ENCODE data around the gene DNMT3A. TPM values are rescaled to one million over a fixed set of nuclear protein-coding genes. Genes with fewer than 3 reads are reported as not detected.

Gene DNMT3A
- total and polyA plus RNA-seq, 2 experiments from 2014 or later: 2.5 to 18.4 TPM

DNA sequence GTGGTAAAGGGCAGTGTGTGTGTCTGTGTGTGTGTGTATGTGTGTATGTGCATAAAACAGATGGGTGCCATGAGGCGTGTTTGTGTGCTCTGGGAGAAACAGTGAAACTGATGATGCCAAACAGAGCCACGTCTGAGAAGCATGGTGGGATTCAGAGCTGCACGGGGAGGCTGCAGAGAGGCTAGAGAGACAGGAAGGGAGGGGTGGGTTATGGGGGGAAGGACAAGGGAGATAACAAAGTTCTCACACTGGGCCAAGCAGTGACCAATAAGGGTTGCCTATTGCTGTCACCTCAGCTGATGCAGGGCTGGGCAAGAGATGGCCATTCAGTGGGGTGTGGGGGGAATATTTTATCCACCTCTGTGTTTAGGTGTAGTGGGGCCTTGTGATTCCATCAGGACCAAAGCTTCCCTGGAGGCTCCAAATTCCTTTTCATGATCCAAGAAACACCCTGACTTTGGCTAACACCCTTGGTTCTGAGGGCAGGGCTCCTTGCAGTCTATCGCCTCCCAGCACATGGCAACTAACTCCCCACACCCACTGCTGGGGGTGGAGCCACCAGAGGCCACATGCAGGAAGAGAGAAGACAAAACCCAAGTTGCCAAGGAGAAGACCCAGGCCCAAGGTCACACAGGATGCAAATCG is 119.1 kb downstream of the DNMT3A start:
- no peaks in the 10 kb centered on the region for H3K36me3 ChIP-seq (ENCODE audit: low read depth)
- H2AFZ ChIP-seq: no peak overlapping the region
- in situ Hi-C loops (cut with MboI): no loop called here
- no peaks in the 10 kb centered on the region for H3F3A ChIP-seq (ENCODE audit: insufficient read depth)
- H3K9ac ChIP-seq: no peak overlapping the region
- H3K27me3 ChIP-seq (replicated peaks; ENCODE audit: insufficient read depth): no peaks in the 10 kb centered on the region
- no peak overlapping the region for H3K27ac ChIP-seq
- H3K4me1 ChIP-seq (ENCODE audit: insufficient read depth): no peaks in the 10 kb centered on the region
- DNase-seq: no peak
- H3K4me2 ChIP-seq (ENCODE audit: unreplicated experiment): no peak overlapping the region
- TF ChIP-seq EZH2phosphoT487 (IDR thresholded peaks at IDR 0.05; ENCODE audit: insufficient read depth, low read depth) (no peak), EZH2 (IDR thresholded peaks at IDR 0.05; ENCODE audit: insufficient read depth, poor library complexity, severe bottlenecking) (no peak)
- 45 to 58% methylated on average over 5 of the region's 5 CpGs for WGBS, 2 experiments (ENCODE audit: low coverage in 1 of 2, low lambda C conversion rate in 2 of 2, missing lambda C conversion rate in 2 of 2)
- no peaks in the 10 kb centered on the region for H3K9me2 ChIP-seq (ENCODE audit: insufficient read depth)
- no peak overlapping the region for H3K4me3 ChIP-seq
- H4K20me1 ChIP-seq (ENCODE audit: insufficient read depth): no peaks in the 10 kb centered on the region
- no peaks in the 10 kb centered on the region for H3K9me3 ChIP-seq (ENCODE audit: low read depth)
- H3K79me2 ChIP-seq (ENCODE audit: insufficient read depth): no peaks in the 10 kb centered on the region

DNA sequence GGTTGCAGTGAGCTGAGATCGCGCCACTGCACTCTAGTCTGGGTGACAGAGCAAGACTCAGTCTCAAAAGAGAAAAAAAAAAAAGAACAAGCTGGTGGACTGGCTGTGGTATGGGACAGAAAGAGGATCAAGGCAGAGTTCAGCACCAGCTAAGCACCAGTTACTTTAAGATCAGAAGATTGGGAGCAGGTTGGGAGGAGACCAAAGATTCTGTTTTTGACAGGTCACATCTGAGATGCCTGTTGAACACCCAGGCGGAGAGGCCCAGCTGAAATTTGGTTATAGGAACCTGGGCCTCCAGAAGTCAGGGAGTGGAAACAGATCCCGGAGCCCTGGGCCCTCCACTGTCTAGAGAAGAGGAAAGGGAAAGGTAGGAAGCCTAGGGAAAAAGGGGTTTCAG is 120.1 kb downstream of the DNMT3A start:
- no peak overlapping the region for H3K4me3 ChIP-seq
- H3K4me1 ChIP-seq (ENCODE audit: insufficient read depth): no peaks in the 10 kb centered on the region
- no peaks in the 10 kb centered on the region for H3K36me3 ChIP-seq (ENCODE audit: low read depth)
- no peaks in the 10 kb centered on the region for H4K20me1 ChIP-seq (ENCODE audit: insufficient read depth)
- H3K9ac ChIP-seq: no peak overlapping the region
- no peaks in the 10 kb centered on the region for H3F3A ChIP-seq (ENCODE audit: insufficient read depth)
- H3K9me3 ChIP-seq (ENCODE audit: low read depth): no peaks in the 10 kb centered on the region
- H3K4me2 ChIP-seq (ENCODE audit: unreplicated experiment): no peak overlapping the region
- no peak overlapping the region for H3K27ac ChIP-seq
- in situ Hi-C loops (cut with MboI): no loop called here
- 90 to 95% methylated on average over 4 of the region's 4 CpGs for WGBS, 2 experiments (ENCODE audit: low coverage in 1 of 2, low lambda C conversion rate in 2 of 2, missing lambda C conversion rate in 2 of 2)
- no peak for DNase-seq
- no peaks in the 10 kb centered on the region for H3K79me2 ChIP-seq (ENCODE audit: insufficient read depth)
- no peaks in the 10 kb centered on the region for H3K9me2 ChIP-seq (ENCODE audit: insufficient read depth)
- H3K27me3 ChIP-seq (replicated peaks; ENCODE audit: insufficient read depth): no peaks in the 10 kb centered on the region
- TF ChIP-seq EZH2phosphoT487 (IDR thresholded peaks at IDR 0.05; ENCODE audit: insufficient read depth, low read depth) (no peak), EZH2 (IDR thresholded peaks at IDR 0.05; ENCODE audit: insufficient read depth, poor library complexity, severe bottlenecking) (no peak)
- no peak overlapping the region for H2AFZ ChIP-seq

DNA sequence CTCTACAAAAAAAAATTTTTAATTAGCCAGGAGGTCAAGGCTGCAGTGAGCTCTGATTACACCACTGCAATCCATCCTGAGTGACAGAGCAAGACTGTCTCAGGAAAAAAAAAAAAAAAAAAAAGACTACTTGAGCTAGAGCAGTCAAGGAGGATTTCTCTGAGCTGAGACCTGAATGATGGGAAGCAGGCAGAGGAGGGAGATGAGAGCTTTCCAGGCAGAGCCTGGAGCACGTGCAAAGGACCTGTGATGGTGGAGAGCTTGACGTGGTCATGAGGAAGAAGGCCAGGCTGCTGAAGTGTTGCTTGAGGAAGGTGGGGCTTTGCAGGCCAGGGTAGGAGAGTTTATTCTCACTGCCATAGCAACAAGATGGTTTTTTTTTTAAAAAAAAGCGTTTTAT is 121.4 kb downstream of the DNMT3A start:
- in situ Hi-C loops (cut with MboI): no loop called here
- Histone ChIP-seq H3K9ac (no peak overlapping the region), H3F3A (ENCODE audit: insufficient read depth) (no peaks in the 10 kb centered on the region), H4K20me1 (ENCODE audit: insufficient read depth) (no peaks in the 10 kb centered on the region), H3K36me3 (ENCODE audit: low read depth) (no peaks in the 10 kb centered on the region), H3K4me3 (no peak overlapping the region), H3K79me2 (ENCODE audit: insufficient read depth) (no peaks in the 10 kb centered on the region), H3K27me3 (replicated peaks; ENCODE audit: insufficient read depth) (no peaks in the 10 kb centered on the region), H3K4me2 (ENCODE audit: unreplicated experiment) (no peak overlapping the region), H2AFZ (no peak overlapping the region), H3K9me3 (ENCODE audit: low read depth) (no peaks in the 10 kb centered on the region), H3K27ac (no peak overlapping the region), H3K4me1 (ENCODE audit: insufficient read depth) (no peaks in the 10 kb centered on the region), H3K9me2 (ENCODE audit: insufficient read depth) (no peaks in the 10 kb centered on the region)
- no peak for DNase-seq
- TF ChIP-seq EZH2 (IDR thresholded peaks at IDR 0.05; ENCODE audit: insufficient read depth, poor library complexity, severe bottlenecking) (no peak), EZH2phosphoT487 (IDR thresholded peaks at IDR 0.05; ENCODE audit: insufficient read depth, low read depth) (no peak)
- 67 to 68% methylated on average over 3 of the region's 3 CpGs for WGBS, 2 experiments (ENCODE audit: low coverage in 1 of 2, low lambda C conversion rate in 2 of 2, missing lambda C conversion rate in 2 of 2)

DNA sequence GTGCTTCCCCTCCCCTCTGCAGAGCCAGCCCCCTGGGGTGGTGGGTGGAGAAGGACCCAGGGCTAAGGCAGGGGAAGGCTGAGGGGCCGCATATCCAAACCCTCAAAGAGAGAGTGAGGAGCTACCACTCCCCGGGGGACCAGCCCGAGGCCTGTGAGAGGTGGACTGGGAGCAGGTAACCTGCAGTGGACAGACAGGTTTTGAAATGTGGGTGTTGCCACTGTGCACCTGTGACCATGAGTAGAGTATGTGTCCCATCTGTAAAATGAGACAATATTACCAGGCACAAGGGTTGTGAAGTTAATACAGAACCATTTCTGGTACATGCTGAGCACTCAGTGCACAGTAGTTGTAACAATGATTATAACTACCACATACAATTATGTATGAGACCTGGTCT is 122.1 kb downstream of the DNMT3A start:
- Histone ChIP-seq H3K36me3 (ENCODE audit: low read depth) (no peaks in the 10 kb centered on the region), H3K27me3 (replicated peaks; ENCODE audit: insufficient read depth) (no peaks in the 10 kb centered on the region), H4K20me1 (ENCODE audit: insufficient read depth) (no peaks in the 10 kb centered on the region), H2AFZ (no peak overlapping the region), H3K4me1 (ENCODE audit: insufficient read depth) (no peaks in the 10 kb centered on the region), H3K9ac (no peak overlapping the region), H3K27ac (no peak overlapping the region), H3K4me2 (ENCODE audit: unreplicated experiment) (no peak overlapping the region), H3K9me2 (ENCODE audit: insufficient read depth) (no peaks in the 10 kb centered on the region), H3K4me3 (no peak overlapping the region), H3K9me3 (ENCODE audit: low read depth) (no peaks in the 10 kb centered on the region), H3K79me2 (ENCODE audit: insufficient read depth) (no peaks in the 10 kb centered on the region), H3F3A (ENCODE audit: insufficient read depth) (no peaks in the 10 kb centered on the region)
- TF ChIP-seq EZH2 (IDR thresholded peaks at IDR 0.05; ENCODE audit: insufficient read depth, poor library complexity, severe bottlenecking) (no peak), EZH2phosphoT487 (IDR thresholded peaks at IDR 0.05; ENCODE audit: insufficient read depth, low read depth) (no peak)
- WGBS, 2 experiments (ENCODE audit: low coverage in 1 of 2, low lambda C conversion rate in 2 of 2, missing lambda C conversion rate in 2 of 2): 72 to 73% methylated on average over 3 of the region's 3 CpGs
- no peak for DNase-seq
- in situ Hi-C loops (cut with MboI): no loop called here

DNA sequence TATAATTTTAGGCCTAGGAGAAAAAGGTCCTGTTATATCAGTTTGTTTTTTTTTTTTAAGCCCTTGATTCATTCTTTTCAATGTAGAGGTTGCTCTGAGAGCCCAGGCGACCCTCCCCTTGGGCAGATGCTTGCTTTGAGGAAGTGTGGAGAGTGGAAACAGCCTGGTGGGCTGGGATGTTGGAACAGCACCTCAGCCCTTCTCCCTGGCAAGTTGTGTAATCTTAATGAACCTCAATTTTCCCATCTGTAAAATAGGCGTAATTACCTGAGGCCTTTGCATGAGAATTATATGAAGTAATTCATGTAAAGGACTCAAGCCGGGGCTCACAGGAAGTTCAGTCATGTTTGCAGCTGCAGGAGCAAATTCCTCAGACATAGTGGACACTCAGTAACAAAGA is 123.6 kb downstream of the DNMT3A start:
- Histone ChIP-seq H3K27ac (no peak overlapping the region), H3K9me3 (ENCODE audit: low read depth) (no peaks in the 10 kb centered on the region), H3K79me2 (ENCODE audit: insufficient read depth) (no peaks in the 10 kb centered on the region), H2AFZ (no peak overlapping the region), H3K9me2 (ENCODE audit: insufficient read depth) (no peaks in the 10 kb centered on the region), H4K20me1 (ENCODE audit: insufficient read depth) (no peaks in the 10 kb centered on the region), H3K36me3 (ENCODE audit: low read depth) (no peaks in the 10 kb centered on the region), H3K4me2 (ENCODE audit: unreplicated experiment) (no peak overlapping the region), H3K4me1 (ENCODE audit: insufficient read depth) (no peaks in the 10 kb centered on the region), H3F3A (ENCODE audit: insufficient read depth) (no peaks in the 10 kb centered on the region), H3K4me3 (no peak overlapping the region), H3K9ac (no peak overlapping the region), H3K27me3 (replicated peaks; ENCODE audit: insufficient read depth) (no peaks in the 10 kb centered on the region)
- no peak for TF ChIP-seq EZH2 (IDR thresholded peaks at IDR 0.05; ENCODE audit: insufficient read depth, poor library complexity, severe bottlenecking)
- TF ChIP-seq EZH2phosphoT487 (IDR thresholded peaks at IDR 0.05; ENCODE audit: insufficient read depth, low read depth): no peak
- in situ Hi-C loops (cut with MboI): no loop called here
- 92 to 93% methylated on average over 3 of the region's 3 CpGs for WGBS, 2 experiments (ENCODE audit: low coverage in 1 of 2, low lambda C conversion rate in 2 of 2, missing lambda C conversion rate in 2 of 2)
- no peak for DNase-seq
